22Rv1 (cell line): ENCODE data around the gene SLC13A4.

Source experiments
- ZFX ChIP-seq: fragments of 450-650 bp; IDR thresholded peaks from 2 replicates; pipeline ENCODE4 v1.6.1; 2017; ENCODE audit warnings: antibody characterized with exemption, borderline replicate concordance
- TF ChIP-seq, protein P1 (sequence below): fragments of 450-650 bp; IDR thresholded peaks from 2 replicates; pipeline ENCODE4 v1.5.1; 2017; ENCODE audit warnings: mild to moderate bottlenecking

DNA sequence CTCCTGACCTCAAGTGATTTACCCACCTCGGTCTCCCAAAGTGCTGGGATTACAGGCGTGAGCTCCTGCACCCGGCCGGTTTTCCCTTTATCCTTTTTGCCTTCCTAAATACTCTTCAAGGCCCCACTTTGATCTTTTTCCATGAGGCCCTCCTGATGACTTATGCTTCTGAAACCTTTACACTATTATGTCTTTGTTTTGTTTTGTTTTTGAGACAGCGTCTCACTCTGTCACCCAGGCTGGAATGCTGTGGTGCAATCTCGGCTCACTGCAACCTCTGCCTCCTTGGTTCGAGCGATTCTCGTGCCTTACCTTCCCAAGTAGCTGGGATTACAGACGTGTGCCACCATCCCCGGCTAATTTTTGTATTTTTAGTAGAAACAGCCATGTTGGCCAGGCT, 61.8 kb downstream of the SLC13A4 start:
- TF ChIP-seq, protein P1, sequence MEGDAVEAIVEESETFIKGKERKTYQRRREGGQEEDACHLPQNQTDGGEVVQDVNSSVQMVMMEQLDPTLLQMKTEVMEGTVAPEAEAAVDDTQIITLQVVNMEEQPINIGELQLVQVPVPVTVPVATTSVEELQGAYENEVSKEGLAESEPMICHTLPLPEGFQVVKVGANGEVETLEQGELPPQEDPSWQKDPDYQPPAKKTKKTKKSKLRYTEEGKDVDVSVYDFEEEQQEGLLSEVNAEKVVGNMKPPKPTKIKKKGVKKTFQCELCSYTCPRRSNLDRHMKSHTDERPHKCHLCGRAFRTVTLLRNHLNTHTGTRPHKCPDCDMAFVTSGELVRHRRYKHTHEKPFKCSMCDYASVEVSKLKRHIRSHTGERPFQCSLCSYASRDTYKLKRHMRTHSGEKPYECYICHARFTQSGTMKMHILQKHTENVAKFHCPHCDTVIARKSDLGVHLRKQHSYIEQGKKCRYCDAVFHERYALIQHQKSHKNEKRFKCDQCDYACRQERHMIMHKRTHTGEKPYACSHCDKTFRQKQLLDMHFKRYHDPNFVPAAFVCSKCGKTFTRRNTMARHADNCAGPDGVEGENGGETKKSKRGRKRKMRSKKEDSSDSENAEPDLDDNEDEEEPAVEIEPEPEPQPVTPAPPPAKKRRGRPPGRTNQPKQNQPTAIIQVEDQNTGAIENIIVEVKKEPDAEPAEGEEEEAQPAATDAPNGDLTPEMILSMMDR: no peak
- TF ChIP-seq ZFX: no peak
